PFSK-1 (cell line): ENCODE results near the gene THG1L.

Source experiments
- FOXP2 ChIP-seq: optimal IDR thresholded peaks from 2 replicates; pipeline ENCODE3; 2011; ENCODE audit warnings: borderline replicate concordance, control low read depth, inconsistent platforms; ENCODE audit not compliant: insufficient read depth; ENCODE audit errors: extremely low read length, extremely low read depth
- POLR2AphosphoS5 ChIP-seq: IDR thresholded peaks from 2 replicates; pipeline ENCODE4 v1.6.1; 2012; ENCODE audit warnings: low read depth, mild to moderate bottlenecking, control low read depth, low read length, moderate library complexity
- REST ChIP-seq, 2 experiments: IDR thresholded peaks; 2 replicates each; pipeline versions ENCODE4 v1.6.1 to v1.8.0; 2011 to 2012; ENCODE audit warnings: low read depth in 2 of 2, low read length in 2 of 2, control low read depth in 1 of 2, inconsistent platforms in 1 of 2, mild to moderate bottlenecking in 1 of 2, moderate library complexity in 1 of 2; ENCODE audit not compliant: insufficient read depth in 1 of 2
- SIN3A ChIP-seq: IDR thresholded peaks from 2 replicates; pipeline ENCODE4 v1.6.1; 2012; ENCODE audit warnings: mild to moderate bottlenecking, low read length, moderate library complexity, borderline replicate concordance; ENCODE audit not compliant: insufficient read depth
- TAF1 ChIP-seq: IDR thresholded peaks from 2 replicates; pipeline ENCODE4 v1.6.1; 2012; ENCODE audit warnings: low read length, control low read depth, borderline replicate concordance; ENCODE audit not compliant: insufficient read depth

- TF ChIP-seq POLR2AphosphoS5 = no peak
- no peak for TF ChIP-seq REST (IDR thresholded peaks at IDR 0.05; ENCODE audit: insufficient read depth in 1 of 2, low read depth in 2 of 2, low read length in 2 of 2)
- TF ChIP-seq SIN3A = no peak
- TF ChIP-seq TAF1 = no peak
- no peak for TF ChIP-seq FOXP2
Observed at GRCh38 chr5:157779221-157779620, 48.0 kb downstream of the THG1L start.
